Osteocyte (in vitro differentiated cells): ENCODE data around the gene CSN1S1. TPM values are rescaled to one million over a fixed set of nuclear protein-coding genes. Genes with fewer than 3 reads are reported as not detected.
A peak's percentile ranks its signal among the peaks of the same experiment; 100 is the strongest.

ENCODE experiments used
- DNase-seq: peaks from one replicate; pipeline ENCODE4 v3.0.0; 2021; ENCODE audit warnings: mixed read lengths; ENCODE audit not compliant: unreplicated experiment; ENCODE audit errors: extremely low spot score
- H3K27ac Mint-ChIP-seq: one replicate; pipeline ENCODE4 v1.8.0; 2021; ENCODE audit warnings: mild to moderate bottlenecking, mixed read lengths; ENCODE audit not compliant: unreplicated experiment
- H3K27me3 Mint-ChIP-seq: one replicate; pipeline ENCODE4 v1.8.0; 2021; ENCODE audit warnings: mixed read lengths; ENCODE audit not compliant: unreplicated experiment
- H3K36me3 Mint-ChIP-seq: one replicate; pipeline ENCODE4 v1.8.0; 2021; ENCODE audit warnings: mixed read lengths; ENCODE audit not compliant: unreplicated experiment
- H3K4me1 Mint-ChIP-seq: one replicate; pipeline ENCODE4 v1.8.0; 2021; ENCODE audit warnings: mixed read lengths; ENCODE audit not compliant: unreplicated experiment
- H3K4me3 Mint-ChIP-seq: one replicate; pipeline ENCODE4 v1.8.0; 2021; ENCODE audit warnings: mild to moderate bottlenecking, moderate library complexity, mixed read lengths; ENCODE audit not compliant: unreplicated experiment
- H3K9me3 Mint-ChIP-seq: one replicate; pipeline ENCODE4 v1.8.0; 2021; ENCODE audit warnings: mixed read lengths; ENCODE audit not compliant: unreplicated experiment
- long read RNA-seq: library from polyadenylated mRNA; unstranded; transcript quantifications from one replicate; pipeline ENCODE4 v2.0.0, GENCODE V29; 2021
- total RNA-seq: library from RNA; stranded (reverse); gene quantifications from 2 replicates; pipeline ENCODE4 v1.2.1, GENCODE V29; 2021
- TF ChIP-seq, protein P1 (sequence below): fragments of 200-600 bp; sonication (generic); IDR thresholded peaks from 2 replicates; pipeline ENCODE4 v1.5.0; 2021; ENCODE audit warnings: antibody characterized with exemption, mild to moderate bottlenecking, moderate library complexity

Gene CSN1S1, protein sequence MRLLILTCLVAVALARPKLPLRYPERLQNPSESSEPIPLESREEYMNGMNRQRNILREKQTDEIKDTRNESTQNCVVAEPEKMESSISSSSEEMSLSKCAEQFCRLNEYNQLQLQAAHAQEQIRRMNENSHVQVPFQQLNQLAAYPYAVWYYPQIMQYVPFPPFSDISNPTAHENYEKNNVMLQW
- not detected in 2 replicates for total RNA-seq
- long read RNA-seq: 0 reads

DNA sequence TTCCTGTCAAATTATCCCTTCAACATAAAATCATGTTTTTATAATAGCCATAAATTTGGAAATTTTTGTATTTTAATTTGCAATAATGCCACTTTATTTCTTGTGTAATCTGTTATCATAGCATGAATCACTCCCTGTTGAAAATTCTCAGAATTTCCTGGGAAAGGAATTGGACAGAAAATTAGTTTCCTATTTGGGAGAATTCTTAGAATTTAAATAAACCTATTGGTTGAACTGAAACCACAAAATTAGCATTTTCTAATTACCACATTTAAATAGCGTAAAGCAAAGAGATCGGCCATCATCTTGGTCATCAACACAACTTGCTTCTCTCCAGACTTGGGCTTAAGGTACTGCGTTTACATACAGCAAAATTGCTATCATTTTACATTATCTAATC lies at the start of gene CSN1S1:
Gene CSN1S1, plus strand, starts transcription at position 301 of the 400 bp plus-strand sequence. CDS start 1,488 bp downstream, outside the sequence.
- H3K4me3 Mint-ChIP-seq: no peak within 1 kb of the TSS
- H3K27ac Mint-ChIP-seq: no peak within 1 kb of the TSS
- no peaks in the 10 kb centered on the region for H3K9me3 Mint-ChIP-seq
- no peaks in the 10 kb centered on the region for H3K36me3 Mint-ChIP-seq
- no peaks in the 10 kb centered on the region for H3K4me1 Mint-ChIP-seq
- H3K27me3 Mint-ChIP-seq: peaks cover 20% of the 10 kb centered on the region
- TF ChIP-seq, protein P1, sequence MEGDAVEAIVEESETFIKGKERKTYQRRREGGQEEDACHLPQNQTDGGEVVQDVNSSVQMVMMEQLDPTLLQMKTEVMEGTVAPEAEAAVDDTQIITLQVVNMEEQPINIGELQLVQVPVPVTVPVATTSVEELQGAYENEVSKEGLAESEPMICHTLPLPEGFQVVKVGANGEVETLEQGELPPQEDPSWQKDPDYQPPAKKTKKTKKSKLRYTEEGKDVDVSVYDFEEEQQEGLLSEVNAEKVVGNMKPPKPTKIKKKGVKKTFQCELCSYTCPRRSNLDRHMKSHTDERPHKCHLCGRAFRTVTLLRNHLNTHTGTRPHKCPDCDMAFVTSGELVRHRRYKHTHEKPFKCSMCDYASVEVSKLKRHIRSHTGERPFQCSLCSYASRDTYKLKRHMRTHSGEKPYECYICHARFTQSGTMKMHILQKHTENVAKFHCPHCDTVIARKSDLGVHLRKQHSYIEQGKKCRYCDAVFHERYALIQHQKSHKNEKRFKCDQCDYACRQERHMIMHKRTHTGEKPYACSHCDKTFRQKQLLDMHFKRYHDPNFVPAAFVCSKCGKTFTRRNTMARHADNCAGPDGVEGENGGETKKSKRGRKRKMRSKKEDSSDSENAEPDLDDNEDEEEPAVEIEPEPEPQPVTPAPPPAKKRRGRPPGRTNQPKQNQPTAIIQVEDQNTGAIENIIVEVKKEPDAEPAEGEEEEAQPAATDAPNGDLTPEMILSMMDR: no peak
- no peak for DNase-seq

DNA sequence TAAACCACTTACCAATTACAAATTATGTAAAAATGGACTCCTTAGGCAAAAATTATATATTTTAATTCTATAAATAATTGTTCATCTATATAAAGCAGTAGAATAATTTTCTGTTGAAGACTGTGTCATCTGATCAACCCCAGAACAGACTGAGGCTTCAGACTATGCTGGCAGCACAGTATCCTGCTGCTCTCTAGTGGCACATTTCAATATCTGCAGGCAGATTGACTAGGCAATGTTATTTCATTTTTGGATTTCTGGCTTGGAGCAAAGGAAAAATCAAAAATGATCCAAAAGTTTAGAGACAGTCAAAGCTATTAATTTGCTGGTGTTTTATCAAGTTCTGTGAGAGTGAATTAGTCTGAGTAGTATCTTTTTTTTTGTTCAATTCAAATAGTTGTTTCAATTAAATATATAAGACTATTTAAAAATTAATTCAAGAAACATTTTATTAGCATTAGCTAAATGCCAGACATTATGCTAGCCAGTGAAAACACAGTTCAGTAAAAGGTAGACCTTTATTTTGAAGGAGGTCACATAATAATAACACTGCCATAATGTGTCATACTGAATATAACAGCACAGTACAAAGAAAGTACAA lies 49.6 kb upstream of the CSN1S1 start:
- no peak overlapping the region for H3K27ac Mint-ChIP-seq
- TF ChIP-seq, protein P1: peak; percentile 95
- H3K9me3 Mint-ChIP-seq: peaks cover 5% of the 10 kb centered on the region
- no peaks in the 10 kb centered on the region for H3K4me1 Mint-ChIP-seq
- H3K27me3 Mint-ChIP-seq: peaks cover 12% of the 10 kb centered on the region
- DNase-seq: no peak
- H3K36me3 Mint-ChIP-seq: no peaks in the 10 kb centered on the region
- H3K4me3 Mint-ChIP-seq: no peak overlapping the region

DNA sequence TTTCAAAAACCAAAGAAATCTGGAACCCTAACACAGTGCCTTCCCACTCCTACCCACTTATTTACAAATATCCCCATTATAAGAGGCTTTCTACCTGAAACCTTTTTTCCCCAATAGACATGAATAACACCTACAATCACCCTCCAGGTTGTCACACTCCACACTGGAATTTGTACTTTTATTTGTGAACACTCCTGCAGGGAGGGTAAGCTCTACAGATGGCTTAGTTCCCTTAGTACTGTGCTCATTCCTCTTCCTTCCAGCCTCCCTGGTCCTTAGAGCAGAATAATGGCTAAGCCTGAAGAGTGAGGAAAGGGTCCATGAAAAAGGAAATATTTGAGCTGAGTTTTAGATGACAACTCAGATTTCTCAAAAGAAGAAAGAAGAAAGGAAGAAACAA lies 48.7 kb upstream of the CSN1S1 start:
- TF ChIP-seq, protein P1: no peak
- Mint-ChIP-seq H3K4me3 (no peak overlapping the region), H3K9me3 (peaks cover 5% of the 10 kb centered on the region), H3K36me3 (no peaks in the 10 kb centered on the region), H3K4me1 (no peaks in the 10 kb centered on the region), H3K27me3 (peaks cover 12% of the 10 kb centered on the region), H3K27ac (no peak overlapping the region)
- DNase-seq: no peak

DNA sequence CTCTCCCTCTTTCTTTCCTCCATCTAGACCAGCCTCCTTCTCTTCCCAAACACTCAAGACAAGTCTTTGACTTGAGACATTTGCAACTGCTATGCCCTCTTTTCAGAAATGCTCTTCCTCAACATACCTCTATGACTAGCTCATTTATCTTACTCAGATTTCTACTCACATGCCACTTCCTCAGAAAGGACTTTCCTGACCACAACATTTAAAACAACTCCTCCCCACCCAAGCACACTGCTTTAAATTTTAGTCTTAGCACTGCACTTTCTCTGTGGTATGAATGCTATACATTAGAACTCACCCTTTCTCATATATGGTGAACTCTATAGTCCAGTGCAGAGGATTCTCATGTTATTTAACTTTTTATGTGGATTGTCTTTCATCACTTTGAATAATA lies 42.5 kb upstream of the CSN1S1 start:
- no peaks in the 10 kb centered on the region for H3K36me3 Mint-ChIP-seq
- DNase-seq: no peak
- H3K4me3 Mint-ChIP-seq: no peak overlapping the region
- TF ChIP-seq, protein P1: no peak
- H3K4me1 Mint-ChIP-seq: no peaks in the 10 kb centered on the region
- peaks cover 5% of the 10 kb centered on the region for H3K9me3 Mint-ChIP-seq
- no peak overlapping the region for H3K27ac Mint-ChIP-seq
- peaks cover 23% of the 10 kb centered on the region for H3K27me3 Mint-ChIP-seq

DNA sequence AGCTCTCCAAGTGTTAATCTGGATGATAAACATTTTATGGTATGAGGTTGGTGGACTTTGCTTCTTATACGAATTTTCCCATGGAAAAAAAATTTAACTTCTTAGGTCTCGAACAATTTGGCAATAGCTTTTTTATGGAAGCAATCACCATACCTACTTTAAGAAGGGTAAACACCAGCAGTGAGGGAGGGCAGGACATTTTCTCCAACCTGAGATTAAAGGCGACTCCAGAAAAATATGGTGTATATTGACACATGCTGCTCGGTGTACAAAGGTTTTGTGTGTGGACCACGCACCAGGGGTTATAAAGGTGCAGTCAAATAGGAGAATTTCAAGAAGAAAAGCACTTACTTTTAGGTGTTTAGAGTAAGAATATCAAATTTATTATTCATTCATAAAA lies 36.7 kb upstream of the CSN1S1 start:
- no peak overlapping the region for H3K27ac Mint-ChIP-seq
- TF ChIP-seq, protein P1: no peak
- H3K36me3 Mint-ChIP-seq: no peaks in the 10 kb centered on the region
- DNase-seq: no peak
- no peaks in the 10 kb centered on the region for H3K4me1 Mint-ChIP-seq
- H3K27me3 Mint-ChIP-seq: peaks cover 56% of the 10 kb centered on the region
- no peaks in the 10 kb centered on the region for H3K9me3 Mint-ChIP-seq
- no peak overlapping the region for H3K4me3 Mint-ChIP-seq
